Measurements from ENCODE around the gene AMMECR1. TPM values are rescaled to one million over a fixed set of nuclear protein-coding genes. Genes with fewer than 3 reads are reported as not detected.

Gene AMMECR1
- total and polyA plus RNA-seq, 2 of the 4 experiments (the other 2 are of a cell fraction): 7.0 to 11.3 TPM

DNA sequence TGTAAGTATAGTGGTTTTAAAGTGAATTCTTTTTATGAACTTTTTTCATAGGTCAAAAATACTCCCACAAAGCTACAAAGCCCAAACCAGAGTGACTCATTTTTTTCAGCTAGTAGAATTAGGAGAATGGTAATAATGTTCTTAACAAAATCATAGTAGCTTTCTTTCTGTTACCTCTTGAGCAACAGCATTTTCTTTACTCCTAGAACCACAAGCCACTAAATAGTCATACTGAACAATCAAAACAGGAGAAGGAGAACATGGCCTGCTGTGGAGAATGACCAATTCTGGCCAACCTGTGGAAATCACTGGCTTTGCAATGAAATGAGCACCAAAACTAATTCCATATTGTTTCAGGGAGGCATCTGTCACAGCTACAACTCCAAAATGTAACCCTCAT, 112.9 kb downstream of the AMMECR1 start:
- no peak overlapping the region for H2AFZ ChIP-seq (replicated peaks; ENCODE audit: low read length, poor library complexity)
- H4K8ac ChIP-seq (ENCODE audit: low read depth in 2 of 2, low read length in 2 of 2): peak overlapping the region in 1 of 2 experiments; percentile 13; a peak in 1 of 4 replicates
- H3K4ac ChIP-seq (ENCODE audit: low read depth, low read length): no peak overlapping the region
- no peak overlapping the region for H4K5ac ChIP-seq (ENCODE audit: low read depth, low read length)
- H3K27me3 ChIP-seq (ENCODE audit: control insufficient read depth, insufficient read depth, low read length): no peaks in the 10 kb centered on the region; the same call in 1 of the 2 replicates
- no peaks in the 10 kb centered on the region for H3K9me1 ChIP-seq (ENCODE audit: insufficient read depth, low read length)
- H2AK5ac ChIP-seq (ENCODE audit: low read depth, low read length): no peak overlapping the region
- TF ChIP-seq MXI1 (IDR thresholded peaks at IDR 0.05; ENCODE audit: borderline replicate concordance, low read depth, low read length) (no peak), RAD21 (IDR thresholded peaks at IDR 0.05; ENCODE audit: low read length) (0 out of 2 replicates have a peak, but pooled peaks have one; percentile 8), RCOR1 (IDR thresholded peaks at IDR 0.05; ENCODE audit: insufficient replicate concordance, low read length) (no peak), CEBPB (IDR thresholded peaks at IDR 0.05; ENCODE audit: low read depth, low read length) (peak; percentile 83)
- no peak overlapping the region for H3K9ac ChIP-seq (ENCODE audit: low read depth, low read length)
- H3K18ac ChIP-seq (ENCODE audit: low read depth, low read length): no peak overlapping the region
- no peak overlapping the region for H3K4me3 ChIP-seq (ENCODE audit: insufficient read depth, low read depth, low read length)
- H4K91ac ChIP-seq (ENCODE audit: insufficient read depth, low read depth, low read length): no peak overlapping the region
- H3K4me1 ChIP-seq (ENCODE audit: control insufficient read depth, insufficient read depth, low read length): peaks cover 6% of the 10 kb centered on the region
- no TSS peak for BruUV-seq (replicated peaks)
- DNase-seq (peak; percentile 80), ATAC-seq (ENCODE audit: low read depth) (peak; percentile 66)
- peak overlapping the region; percentile 21; the same call in 1 of the 2 replicates for H3K14ac ChIP-seq (replicated peaks; ENCODE audit: low read depth, low read length)
- no peak overlapping the region for H2BK20ac ChIP-seq (ENCODE audit: low read depth, low read length)
- H3K79me1 ChIP-seq (ENCODE audit: low read depth in 1 of 2, low read length in 2 of 2): peaks cover 9 to 16% of the 10 kb centered on the region in 2 experiments; a peak in 3 of 4 replicates
- POLR2A ChIA-PET (ENCODE audit: unreplicated experiment): no interaction called here
- no peak overlapping the region for H2AK9ac ChIP-seq (replicated peaks; ENCODE audit: low read depth, low read length, poor library complexity)
- in situ Hi-C loops (cut with MboI; ENCODE audit: low sequenced_read_pairs) (no loop called here), dilution Hi-C loops (cut with HindIII; ENCODE audit: low sequenced_read_pairs, unreplicated experiment) (no loop called here), intact Hi-C loops (cut with micrococcal nuclease) (no loop called here)
- no peaks in the 10 kb centered on the region for H3K36me3 ChIP-seq (ENCODE audit: control insufficient read depth, insufficient read depth, low read length)
- H3K27ac ChIP-seq (ENCODE audit: insufficient read depth, low read length): no peak overlapping the region
- no peak overlapping the region for H3K56ac ChIP-seq (ENCODE audit: extremely low read depth, insufficient read depth, low read length)
- H2BK5ac ChIP-seq (ENCODE audit: low read depth, low read length, poor library complexity, severe bottlenecking): peak overlapping the region; percentile 55
- H3K9me3 ChIP-seq (ENCODE audit: control insufficient read depth, insufficient read depth, low read length): no peaks in the 10 kb centered on the region
- H4K20me1 ChIP-seq (ENCODE audit: insufficient read depth, low read length): no peaks in the 10 kb centered on the region
- H2BK15ac ChIP-seq (ENCODE audit: low read depth, low read length): no peak overlapping the region
- no peak overlapping the region for H3K4me2 ChIP-seq (ENCODE audit: low read depth, low read length)
- H3K23ac ChIP-seq (ENCODE audit: low read depth, low read length): no peak overlapping the region
- CTCF ChIA-PET: interaction anchor here (0.5 to 1.4 kb wide), 3 partner anchors 10 to 204 kb away, joined by 3 to 10 read pairs (median 4); no protein-coding TSS in a partner anchor
- no peak overlapping the region for H2BK120ac ChIP-seq (ENCODE audit: low read depth, low read length)
